ENCODE data around the gene EPB41L4A.

Gene EPB41L4A

DNA sequence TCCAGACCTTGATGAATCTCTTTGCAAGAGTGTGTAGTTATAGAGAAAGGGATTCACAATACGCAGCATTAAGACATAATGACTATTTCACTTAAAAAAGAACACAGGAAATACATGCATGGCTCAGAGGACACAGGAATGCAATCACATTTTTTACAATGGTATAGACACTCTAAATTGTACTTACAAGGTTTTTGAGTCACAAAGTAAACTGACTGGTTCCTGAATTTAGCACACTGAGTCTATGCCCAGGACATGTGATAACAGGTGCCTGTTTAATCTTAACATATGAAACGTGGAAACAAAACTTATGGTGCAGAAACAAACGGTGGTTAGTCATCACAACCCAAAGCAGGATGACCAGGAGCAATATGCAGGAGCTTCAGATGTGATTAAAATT lies 6.7 kb downstream of the EPB41L4A start:
- H3K4me1 ChIP-seq (ENCODE audit: control insufficient read depth, low read depth, low read length), result peaks cover 7% of the 10 kb centered on the region
- H3K18ac ChIP-seq (ENCODE audit: low read length), result no peak overlapping the region
- H3K27me3 ChIP-seq (ENCODE audit: insufficient read depth, low read length, poor library complexity), result no peaks in the 10 kb centered on the region
- H3K4me2 ChIP-seq (ENCODE audit: low read length), result no peak overlapping the region
- DNase-seq, result no peak
- no peaks in the 10 kb centered on the region for H3K79me1 ChIP-seq (ENCODE audit: low read length)
- no peak overlapping the region for H3K23ac ChIP-seq (ENCODE audit: low read length)
- H3K36me3 ChIP-seq (ENCODE audit: control insufficient read depth, insufficient read depth, low read length), result no peaks in the 10 kb centered on the region
- H3K9ac ChIP-seq (ENCODE audit: low read length), result no peak overlapping the region
- H4K5ac ChIP-seq (ENCODE audit: low read length), result no peak overlapping the region
- no peak overlapping the region for H2BK120ac ChIP-seq (ENCODE audit: low read depth, low read length)
- H2BK15ac ChIP-seq (replicated peaks; ENCODE audit: low read depth), result no peak overlapping the region
- WGBS (ENCODE audit: extremely low coverage, insufficient coverage, low lambda C conversion rate), result no CpG with 5 or more reads among the region's 3 CpGs
- no peak overlapping the region for H3K4ac ChIP-seq (ENCODE audit: low read depth, low read length)
- H2AK5ac ChIP-seq (ENCODE audit: low read length), result no peak overlapping the region
- no peak overlapping the region for H3K27ac ChIP-seq (ENCODE audit: low read depth, low read length)
- no peaks in the 10 kb centered on the region for H3K79me2 ChIP-seq (ENCODE audit: control insufficient read depth, insufficient read depth, low read length)
- no peak overlapping the region for H2BK5ac ChIP-seq (ENCODE audit: low read length)
- H3K56ac ChIP-seq (ENCODE audit: low read length), result no peak overlapping the region
- no peak overlapping the region for H3K4me3 ChIP-seq (ENCODE audit: low read length)
- no peak overlapping the region for H4K8ac ChIP-seq (ENCODE audit: low read depth, low read length)

GRCh38 chr5:112411903-112412302 lies 7.2 kb downstream of the EPB41L4A start:
- H3K18ac ChIP-seq (ENCODE audit: low read length), result no peak overlapping the region
- no peaks in the 10 kb centered on the region for H3K36me3 ChIP-seq (ENCODE audit: control insufficient read depth, insufficient read depth, low read length)
- H3K4ac ChIP-seq (ENCODE audit: low read depth, low read length), result no peak overlapping the region
- no peak overlapping the region for H3K4me2 ChIP-seq (ENCODE audit: low read length)
- H3K27me3 ChIP-seq (ENCODE audit: insufficient read depth, low read length, poor library complexity), result no peaks in the 10 kb centered on the region
- no peak overlapping the region for H4K8ac ChIP-seq (ENCODE audit: low read depth, low read length)
- no peak overlapping the region for H3K27ac ChIP-seq (ENCODE audit: low read depth, low read length)
- H2BK15ac ChIP-seq (replicated peaks; ENCODE audit: low read depth), result no peak overlapping the region
- no peak overlapping the region for H2AK5ac ChIP-seq (ENCODE audit: low read length)
- H3K79me1 ChIP-seq (ENCODE audit: low read length), result no peaks in the 10 kb centered on the region
- peaks cover 7% of the 10 kb centered on the region for H3K4me1 ChIP-seq (ENCODE audit: control insufficient read depth, low read depth, low read length)
- DNase-seq, result no peak
- no peak overlapping the region for H3K9ac ChIP-seq (ENCODE audit: low read length)
- no peaks in the 10 kb centered on the region for H3K79me2 ChIP-seq (ENCODE audit: control insufficient read depth, insufficient read depth, low read length)
- H2BK5ac ChIP-seq (ENCODE audit: low read length), result no peak overlapping the region
- no peak overlapping the region for H3K23ac ChIP-seq (ENCODE audit: low read length)
- H3K4me3 ChIP-seq (ENCODE audit: low read length), result no peak overlapping the region
- no peak overlapping the region for H4K5ac ChIP-seq (ENCODE audit: low read length)
- H3K56ac ChIP-seq (ENCODE audit: low read length), result no peak overlapping the region
- H2BK120ac ChIP-seq (ENCODE audit: low read depth, low read length), result no peak overlapping the region
- no CpG with 5 or more reads among the region's 7 CpGs for WGBS (ENCODE audit: extremely low coverage, insufficient coverage, low lambda C conversion rate)

DNA sequence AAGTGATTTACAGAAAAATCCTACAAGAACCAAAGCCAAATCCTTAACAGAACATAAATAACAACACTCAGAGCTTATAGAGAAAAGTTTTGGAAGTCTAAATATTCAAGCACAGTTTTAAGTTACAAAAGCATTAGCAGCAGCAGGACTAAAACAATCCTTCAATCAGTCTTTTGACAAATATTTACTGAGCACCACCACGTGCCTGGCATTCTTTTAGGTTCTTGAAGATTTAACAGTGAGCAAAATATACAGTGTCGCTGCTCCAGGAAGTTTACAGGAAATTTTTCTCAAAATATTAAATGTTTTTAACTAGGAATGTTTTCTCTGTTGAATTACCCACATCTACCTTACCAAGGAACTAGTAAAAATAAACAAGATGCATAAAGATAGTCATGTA lies 11.4 kb downstream of the EPB41L4A start:
- no peak overlapping the region for H4K5ac ChIP-seq (ENCODE audit: low read length)
- no peak overlapping the region for H3K56ac ChIP-seq (ENCODE audit: low read length)
- peaks cover 10% of the 10 kb centered on the region for H3K4me1 ChIP-seq (ENCODE audit: control insufficient read depth, low read depth, low read length)
- H2BK5ac ChIP-seq (ENCODE audit: low read length), result no peak overlapping the region
- no CpG with 5 or more reads among the region's 2 CpGs for WGBS (ENCODE audit: extremely low coverage, insufficient coverage, low lambda C conversion rate)
- H2BK120ac ChIP-seq (ENCODE audit: low read depth, low read length), result no peak overlapping the region
- H3K23ac ChIP-seq (ENCODE audit: low read length), result no peak overlapping the region
- no peak overlapping the region for H3K18ac ChIP-seq (ENCODE audit: low read length)
- H2BK15ac ChIP-seq (replicated peaks; ENCODE audit: low read depth), result no peak overlapping the region
- no peak overlapping the region for H2AK5ac ChIP-seq (ENCODE audit: low read length)
- H3K36me3 ChIP-seq (ENCODE audit: control insufficient read depth, insufficient read depth, low read length), result no peaks in the 10 kb centered on the region
- no peak overlapping the region for H3K9ac ChIP-seq (ENCODE audit: low read length)
- H3K79me2 ChIP-seq (ENCODE audit: control insufficient read depth, insufficient read depth, low read length), result no peaks in the 10 kb centered on the region
- no peak overlapping the region for H3K4me2 ChIP-seq (ENCODE audit: low read length)
- no peak overlapping the region for H3K4ac ChIP-seq (ENCODE audit: low read depth, low read length)
- DNase-seq, result no peak
- H3K79me1 ChIP-seq (ENCODE audit: low read length), result no peaks in the 10 kb centered on the region
- no peak overlapping the region for H3K4me3 ChIP-seq (ENCODE audit: low read length)
- H3K27me3 ChIP-seq (ENCODE audit: insufficient read depth, low read length, poor library complexity), result no peaks in the 10 kb centered on the region
- H4K8ac ChIP-seq (ENCODE audit: low read depth, low read length), result no peak overlapping the region
- no peak overlapping the region for H3K27ac ChIP-seq (ENCODE audit: low read depth, low read length)

DNA sequence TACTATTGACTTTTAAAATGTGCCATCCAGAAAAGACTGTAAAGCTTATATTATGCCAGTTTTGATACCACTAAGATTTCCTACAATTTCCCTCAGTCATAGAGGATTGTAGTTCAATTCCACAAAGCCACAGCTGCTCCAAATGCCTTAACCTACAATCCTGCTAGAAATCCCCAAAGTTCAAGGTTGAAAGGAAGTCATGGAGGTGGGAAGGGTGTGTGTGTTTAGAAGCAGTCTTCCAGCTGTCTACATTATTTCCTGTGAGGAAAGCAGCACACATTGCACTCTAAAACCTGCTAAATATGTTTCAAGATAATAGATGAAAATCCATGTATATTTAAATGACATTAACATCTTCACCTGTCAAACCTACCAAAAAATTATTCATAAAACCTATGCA lies 11.8 kb downstream of the EPB41L4A start:
- Histone ChIP-seq H3K56ac (ENCODE audit: low read length) (no peak overlapping the region), H2BK120ac (ENCODE audit: low read depth, low read length) (no peak overlapping the region), H3K4ac (ENCODE audit: low read depth, low read length) (no peak overlapping the region), H2AK5ac (ENCODE audit: low read length) (no peak overlapping the region), H3K18ac (ENCODE audit: low read length) (no peak overlapping the region), H3K23ac (ENCODE audit: low read length) (no peak overlapping the region), H3K4me2 (ENCODE audit: low read length) (no peak overlapping the region), H3K79me2 (ENCODE audit: control insufficient read depth, insufficient read depth, low read length) (no peaks in the 10 kb centered on the region), H3K79me1 (ENCODE audit: low read length) (no peaks in the 10 kb centered on the region), H3K9ac (ENCODE audit: low read length) (no peak overlapping the region), H4K8ac (ENCODE audit: low read depth, low read length) (no peak overlapping the region), H3K4me1 (ENCODE audit: control insufficient read depth, low read depth, low read length) (peaks cover 12% of the 10 kb centered on the region), H3K27me3 (ENCODE audit: insufficient read depth, low read length, poor library complexity) (no peaks in the 10 kb centered on the region), H4K5ac (ENCODE audit: low read length) (no peak overlapping the region), H2BK15ac (replicated peaks; ENCODE audit: low read depth) (no peak overlapping the region), H3K4me3 (ENCODE audit: low read length) (no peak overlapping the region), H3K36me3 (ENCODE audit: control insufficient read depth, insufficient read depth, low read length) (no peaks in the 10 kb centered on the region), H2BK5ac (ENCODE audit: low read length) (no peak overlapping the region), H3K27ac (ENCODE audit: low read depth, low read length) (no peak overlapping the region)
- peak; percentile 33 for DNase-seq

GRCh38 chr5:112403069-112403468 lies 16.0 kb downstream of the EPB41L4A start:
- no peak overlapping the region for H3K27ac ChIP-seq (ENCODE audit: low read depth, low read length)
- no peak overlapping the region for H2BK120ac ChIP-seq (ENCODE audit: low read depth, low read length)
- no peak overlapping the region for H2BK15ac ChIP-seq (replicated peaks; ENCODE audit: low read depth)
- no peak overlapping the region for H4K5ac ChIP-seq (ENCODE audit: low read length)
- no peaks in the 10 kb centered on the region for H3K79me2 ChIP-seq (ENCODE audit: control insufficient read depth, insufficient read depth, low read length)
- H2AK5ac ChIP-seq (ENCODE audit: low read length), result no peak overlapping the region
- no peaks in the 10 kb centered on the region for H3K79me1 ChIP-seq (ENCODE audit: low read length)
- H4K8ac ChIP-seq (ENCODE audit: low read depth, low read length), result no peak overlapping the region
- H3K4me3 ChIP-seq (ENCODE audit: low read length), result no peak overlapping the region
- no peak for DNase-seq
- H3K56ac ChIP-seq (ENCODE audit: low read length), result no peak overlapping the region
- H3K4me2 ChIP-seq (ENCODE audit: low read length), result no peak overlapping the region
- H3K4ac ChIP-seq (ENCODE audit: low read depth, low read length), result no peak overlapping the region
- H3K23ac ChIP-seq (ENCODE audit: low read length), result no peak overlapping the region
- no CpG with 5 or more reads among the region's 1 CpG for WGBS (ENCODE audit: extremely low coverage, insufficient coverage, low lambda C conversion rate)
- peaks cover 5% of the 10 kb centered on the region for H3K4me1 ChIP-seq (ENCODE audit: control insufficient read depth, low read depth, low read length)
- no peaks in the 10 kb centered on the region for H3K27me3 ChIP-seq (ENCODE audit: insufficient read depth, low read length, poor library complexity)
- no peak overlapping the region for H3K18ac ChIP-seq (ENCODE audit: low read length)
- H3K36me3 ChIP-seq (ENCODE audit: control insufficient read depth, insufficient read depth, low read length), result no peaks in the 10 kb centered on the region
- H3K9ac ChIP-seq (ENCODE audit: low read length), result no peak overlapping the region
- no peak overlapping the region for H2BK5ac ChIP-seq (ENCODE audit: low read length)

GRCh38 chr5:112401924-112402323 lies 17.2 kb downstream of the EPB41L4A start:
- DNase-seq, result peak; percentile 56
- H3K4me3 ChIP-seq (ENCODE audit: low read length), result no peak overlapping the region
- peaks cover 5% of the 10 kb centered on the region for H3K4me1 ChIP-seq (ENCODE audit: control insufficient read depth, low read depth, low read length)
- no peaks in the 10 kb centered on the region for H3K79me2 ChIP-seq (ENCODE audit: control insufficient read depth, insufficient read depth, low read length)
- H4K8ac ChIP-seq (ENCODE audit: low read depth, low read length), result no peak overlapping the region
- no peak overlapping the region for H4K5ac ChIP-seq (ENCODE audit: low read length)
- H3K79me1 ChIP-seq (ENCODE audit: low read length), result no peaks in the 10 kb centered on the region
- no peak overlapping the region for H3K9ac ChIP-seq (ENCODE audit: low read length)
- H2BK15ac ChIP-seq (replicated peaks; ENCODE audit: low read depth), result no peak overlapping the region
- H3K18ac ChIP-seq (ENCODE audit: low read length), result no peak overlapping the region
- no peak overlapping the region for H2BK120ac ChIP-seq (ENCODE audit: low read depth, low read length)
- no peak overlapping the region for H3K23ac ChIP-seq (ENCODE audit: low read length)
- no peak overlapping the region for H2BK5ac ChIP-seq (ENCODE audit: low read length)
- H3K27ac ChIP-seq (ENCODE audit: low read depth, low read length), result no peak overlapping the region
- no peak overlapping the region for H3K4me2 ChIP-seq (ENCODE audit: low read length)
- WGBS (ENCODE audit: extremely low coverage, insufficient coverage, low lambda C conversion rate), result no CpG with 5 or more reads among the region's 5 CpGs
- no peaks in the 10 kb centered on the region for H3K27me3 ChIP-seq (ENCODE audit: insufficient read depth, low read length, poor library complexity)
- H3K4ac ChIP-seq (ENCODE audit: low read depth, low read length), result no peak overlapping the region
- no peaks in the 10 kb centered on the region for H3K36me3 ChIP-seq (ENCODE audit: control insufficient read depth, insufficient read depth, low read length)
- H3K56ac ChIP-seq (ENCODE audit: low read length), result no peak overlapping the region
- H2AK5ac ChIP-seq (ENCODE audit: low read length), result no peak overlapping the region

All from mesendoderm (in vitro differentiated cells).